Activated CD4-positive, alpha-beta T cell treated with anti-CD3 and anti-CD28 coated beads for 36 hours (primary cell): Measurements from ENCODE around the gene CAPZB. TPM values are rescaled to one million over a fixed set of nuclear protein-coding genes. Genes with fewer than 3 reads are reported as not detected.

Experiments
- ATAC-seq: fragments of 200-7000 bp; cut with Tn5 transposase; one replicate; pipeline ENCODE4 v1.10.0; 2021; ENCODE audit warnings: mild to moderate bottlenecking, moderate library complexity
- CTCF ChIA-PET: fragments of 350-600 bp; sonication (Branson Sonifier 250); formaldehyde crosslinking; loops from one replicate; lab custom pipeline; 2021; ENCODE audit warnings: antibody characterized with exemption; lab: Charles Lee
- POLR2A ChIA-PET: fragments of 350-600 bp; sonication (Branson Sonifier 250); formaldehyde crosslinking; loops from one replicate; lab custom pipeline; 2021; ENCODE audit warnings: antibody characterized with exemption, inconsistent platforms; lab: Charles Lee
- DNase-seq: peaks from one replicate; pipeline ENCODE4 v3.0.0-alpha.2; 2020
- H3K27ac Mint-ChIP-seq: one replicate; pipeline ENCODE4 v1.8.0; 2021; ENCODE audit warnings: mixed read lengths
- H3K27me3 Mint-ChIP-seq: one replicate; pipeline ENCODE4 v1.8.0; 2021; ENCODE audit warnings: mixed read lengths
- H3K36me3 Mint-ChIP-seq: one replicate; pipeline ENCODE4 v1.8.0; 2021; ENCODE audit warnings: low read depth, mixed read lengths
- H3K4me1 Mint-ChIP-seq: one replicate; pipeline ENCODE4 v1.8.0; 2021; ENCODE audit warnings: mixed read lengths
- H3K4me3 Mint-ChIP-seq: one replicate; pipeline ENCODE4 v1.8.0; 2021; ENCODE audit warnings: mild to moderate bottlenecking, moderate library complexity, mixed read lengths
- H3K9me3 Mint-ChIP-seq: one replicate; pipeline ENCODE4 v1.8.0; 2021; ENCODE audit warnings: low read depth, mixed read lengths
- intact Hi-C, 2 experiments: fragments of 100-400 bp; cut with DNase I in 1 of 2; cut with micrococcal nuclease in 1 of 2; formaldehyde crosslinking; loops; one replicate each; pipeline versions ENCODE4 v1.14.2 to v1.15.1; 2022 to 2024; cut with DNase I, micrococcal nuclease
- total RNA-seq, 2 experiments: library from RNA; stranded (reverse); gene quantifications; one replicate each; pipeline ENCODE4 v1.2.3, GENCODE V29; 2021

CAPZB gene
- total RNA-seq, 2 experiments from 2014 or later: 320 to 346 TPM

- intact Hi-C loops: loop anchor here in 1 of 2 experiments (5.0 kb wide), 1 partner anchor 237 kb away; no protein-coding TSS in a partner anchor
- CTCF ChIA-PET: interaction anchor here (0.7 to 1.9 kb wide), 5 partner anchors 29 to 781 kb away, joined by 3 to 4 read pairs (median 3); no protein-coding TSS in a partner anchor
- peaks cover 28% of the 10 kb centered on the region for H3K36me3 Mint-ChIP-seq
- no peak overlapping the region for H3K4me3 Mint-ChIP-seq
- no peaks in the 10 kb centered on the region for H3K9me3 Mint-ChIP-seq
- peaks cover 9% of the 10 kb centered on the region for H3K4me1 Mint-ChIP-seq
- no peak overlapping the region for H3K27ac Mint-ChIP-seq
- POLR2A ChIA-PET: no interaction called here
- no peak for DNase-seq
- no peak for ATAC-seq
- H3K27me3 Mint-ChIP-seq: no peaks in the 10 kb centered on the region
Measured at GRCh38 chr1:19345391-19345790, 139.9 kb downstream of the CAPZB start.

DNA sequence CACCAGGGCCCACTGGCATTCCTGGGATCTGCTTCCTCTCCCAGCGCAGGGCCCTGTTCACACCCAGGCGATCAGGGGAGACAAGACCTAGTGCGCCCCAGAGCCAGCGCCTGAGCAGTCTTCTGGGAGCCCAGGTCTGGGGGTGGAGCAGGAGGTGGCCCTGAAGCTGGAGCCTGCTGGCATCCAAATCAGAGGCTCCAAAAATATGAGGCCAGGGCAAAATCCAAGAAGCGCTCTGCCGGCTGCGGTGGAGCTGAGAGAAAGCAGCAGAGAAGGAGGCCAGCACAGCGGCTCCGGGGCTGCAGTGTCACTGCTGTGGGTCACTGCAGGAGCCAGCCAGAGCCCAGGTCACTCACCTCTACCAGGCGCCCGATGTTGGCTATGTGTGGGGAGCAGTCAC, 140.5 kb downstream of the CAPZB start:
- Mint-ChIP-seq H3K36me3 (peaks cover 24% of the 10 kb centered on the region), H3K4me3 (no peak overlapping the region), H3K4me1 (peaks cover 9% of the 10 kb centered on the region), H3K9me3 (no peaks in the 10 kb centered on the region), H3K27ac (peak overlapping the region; percentile 25), H3K27me3 (no peaks in the 10 kb centered on the region)
- no peak for ATAC-seq
- ChIA-PET CTCF (interaction anchor here (0.6 to 1.9 kb wide), 5 partner anchors 29 to 317 kb away, joined by 3 to 4 read pairs (median 3); no protein-coding TSS in a partner anchor), POLR2A (interaction anchor here (0.6 kb wide), 1 partner anchor 691 kb away, joined by 5 read pairs; no protein-coding TSS in a partner anchor)
- intact Hi-C loops: loop anchor here (1.0 to 5.0 kb wide), 3 partner anchors 237 to 307 kb away; no protein-coding TSS in a partner anchor
- DNase-seq: no peak

DNA sequence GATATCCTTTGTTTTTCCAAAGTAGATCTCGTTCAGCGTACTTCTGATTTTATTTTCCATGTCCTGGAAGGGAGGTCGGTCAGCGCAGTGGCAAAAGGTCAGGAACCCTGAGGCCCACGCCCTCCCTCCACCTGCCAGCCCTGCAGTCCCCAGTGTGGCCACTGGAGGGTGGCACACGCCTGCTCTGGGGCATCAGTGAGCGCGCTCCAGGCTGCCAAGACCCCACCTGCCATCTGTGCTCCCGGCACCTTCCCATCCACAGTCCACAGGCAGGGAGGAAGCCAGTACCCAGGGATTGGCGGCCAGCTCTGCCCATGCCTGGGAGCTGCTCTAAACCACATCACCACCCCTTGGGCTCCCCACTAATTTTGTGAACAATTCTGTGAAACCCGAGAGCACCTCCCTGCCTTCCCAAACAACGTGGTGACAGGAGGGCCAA, 140.9 kb downstream of the CAPZB start:
- Mint-ChIP-seq H3K4me1 (peaks cover 9% of the 10 kb centered on the region), H3K4me3 (no peak overlapping the region), H3K36me3 (peaks cover 27% of the 10 kb centered on the region), H3K9me3 (no peaks in the 10 kb centered on the region), H3K27ac (peak overlapping the region; percentile 25), H3K27me3 (no peaks in the 10 kb centered on the region)
- CTCF ChIA-PET: interaction anchor here (0.6 to 1.9 kb wide), 12 partner anchors 11 to 318 kb away, joined by 3 to 7 read pairs (median 3); a partner anchor contains a TSS
- POLR2A ChIA-PET: interaction anchor here (0.6 kb wide), 1 partner anchor 690 kb away, joined by 5 read pairs; no protein-coding TSS in a partner anchor
- ATAC-seq (peak; percentile 62), DNase-seq (peak; percentile 65)
- intact Hi-C loops: loop anchor here (1.0 to 5.0 kb wide), 2 partner anchors 238 to 308 kb away; no protein-coding TSS in a partner anchor

- intact Hi-C loops: loop anchor here (1.0 to 5.0 kb wide), 2 partner anchors 239 to 309 kb away; no protein-coding TSS in a partner anchor
- H3K27me3 Mint-ChIP-seq: no peaks in the 10 kb centered on the region
- H3K27ac Mint-ChIP-seq: no peak overlapping the region
- CTCF ChIA-PET: interaction anchor here (0.5 to 1.9 kb wide), 13 partner anchors 10 to 318 kb away, joined by 3 to 7 read pairs (median 3); a partner anchor contains a TSS
- no peak overlapping the region for H3K4me3 Mint-ChIP-seq
- H3K9me3 Mint-ChIP-seq: no peaks in the 10 kb centered on the region
- peaks cover 32% of the 10 kb centered on the region for H3K36me3 Mint-ChIP-seq
- POLR2A ChIA-PET: no interaction called here
- H3K4me1 Mint-ChIP-seq: peaks cover 9% of the 10 kb centered on the region
- ATAC-seq: no peak
- no peak for DNase-seq
Measured at GRCh38 chr1:19343617-19344350, 141.6 kb downstream of the CAPZB start.

DNA sequence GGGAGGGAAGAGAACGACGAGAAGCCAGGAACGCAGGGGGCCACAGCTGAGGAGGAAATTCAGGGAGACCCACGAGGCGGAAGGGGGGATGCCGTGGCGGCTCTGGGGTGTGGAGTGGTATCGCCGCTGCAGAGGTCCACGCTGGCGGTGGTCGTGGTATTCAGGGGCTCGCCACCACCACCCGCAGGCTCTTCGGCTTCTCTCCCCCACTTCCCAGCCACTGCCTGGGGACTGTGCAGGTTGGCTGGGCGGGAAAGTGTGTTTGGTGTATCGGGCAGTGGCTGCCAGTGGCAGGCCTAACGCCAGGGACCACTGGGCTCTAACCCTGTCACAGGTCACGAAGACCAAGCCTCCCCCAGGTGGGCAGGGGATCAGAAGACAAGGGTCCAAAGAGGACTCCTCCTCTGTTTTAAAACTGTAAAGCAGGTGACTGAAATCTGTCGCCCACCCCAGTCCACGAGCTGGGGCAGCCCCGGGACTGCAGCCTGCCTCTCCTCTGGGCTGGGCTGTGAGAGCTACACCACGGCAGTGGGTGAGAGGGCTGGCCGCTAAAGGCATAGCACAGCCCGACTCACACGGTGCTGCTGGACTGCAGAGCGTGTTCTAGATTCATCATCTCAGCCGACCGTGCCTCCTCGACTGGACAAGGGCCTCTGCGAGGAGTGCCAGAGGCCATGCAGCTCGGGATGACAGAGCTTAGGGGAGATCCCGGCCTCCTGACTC, 142.3 kb downstream of the CAPZB start:
- no peak overlapping the region for H3K4me3 Mint-ChIP-seq
- no peaks in the 10 kb centered on the region for H3K27me3 Mint-ChIP-seq
- intact Hi-C loops: loop anchor here in 1 of 2 experiments (5.0 kb wide), 1 partner anchor 309 kb away; no protein-coding TSS in a partner anchor
- H3K36me3 Mint-ChIP-seq: peaks cover 39% of the 10 kb centered on the region
- DNase-seq: no peak
- CTCF ChIA-PET: interaction anchor here (0.5 to 1.9 kb wide), 9 partner anchors 10 to 254 kb away, joined by 3 to 7 read pairs (median 4); a partner anchor contains a TSS
- peaks cover 11% of the 10 kb centered on the region for H3K4me1 Mint-ChIP-seq
- POLR2A ChIA-PET: no interaction called here
- ATAC-seq: no peak
- H3K27ac Mint-ChIP-seq: no peak overlapping the region
- no peaks in the 10 kb centered on the region for H3K9me3 Mint-ChIP-seq

- peaks cover 15% of the 10 kb centered on the region for H3K4me1 Mint-ChIP-seq
- DNase-seq: no peak
- no peaks in the 10 kb centered on the region for H3K27me3 Mint-ChIP-seq
- no peaks in the 10 kb centered on the region for H3K9me3 Mint-ChIP-seq
- no peak overlapping the region for H3K4me3 Mint-ChIP-seq
- intact Hi-C loops: loop anchor here in 1 of 2 experiments (5.0 kb wide), 1 partner anchor 310 kb away; no protein-coding TSS in a partner anchor
- no peak for ATAC-seq
- H3K27ac Mint-ChIP-seq: no peak overlapping the region
- H3K36me3 Mint-ChIP-seq: peaks cover 39% of the 10 kb centered on the region
- ChIA-PET CTCF (interaction anchor here (0.5 to 2.0 kb wide), 11 partner anchors 11 to 605 kb away, joined by 3 to 7 read pairs (median 4); no protein-coding TSS in a partner anchor), POLR2A (interaction anchor here (0.6 kb wide), 1 partner anchor 12 kb away, joined by 3 read pairs; no protein-coding TSS in a partner anchor)
Measured at GRCh38 chr1:19342062-19342750, 143.1 kb downstream of the CAPZB start.

- H3K4me3 Mint-ChIP-seq: no peak overlapping the region
- H3K27me3 Mint-ChIP-seq: no peaks in the 10 kb centered on the region
- ChIA-PET POLR2A (interaction anchor here (0.6 kb wide), 1 partner anchor 13 kb away, joined by 3 read pairs; no protein-coding TSS in a partner anchor), CTCF (interaction anchor here (0.5 to 2.0 kb wide), 14 partner anchors 10 to 606 kb away, joined by 3 to 7 read pairs (median 4); no protein-coding TSS in a partner anchor)
- no peak overlapping the region for H3K27ac Mint-ChIP-seq
- ATAC-seq (peak; percentile 76), DNase-seq (peak; percentile 89)
- intact Hi-C loops: loop anchor here (1.0 to 5.0 kb wide), 3 partner anchors 29 to 312 kb away; partner anchors contain the start of genes AKR7A2 (in 1 of the 2) and SLC66A1 (in 1 of the 2)
- H3K4me1 Mint-ChIP-seq: peaks cover 23% of the 10 kb centered on the region
- peaks cover 39% of the 10 kb centered on the region for H3K36me3 Mint-ChIP-seq
- H3K9me3 Mint-ChIP-seq: no peaks in the 10 kb centered on the region
Measured at GRCh38 chr1:19341201-19342061, 143.9 kb downstream of the CAPZB start.

GRCh38 chr1:19340387-19340937, 144.9 kb downstream of the CAPZB start:
- H3K27me3 Mint-ChIP-seq: no peaks in the 10 kb centered on the region
- CTCF ChIA-PET: interaction anchor here (1.3 to 2.0 kb wide), 2 partner anchors 13 to 320 kb away, joined by 5 to 7 read pairs; no protein-coding TSS in a partner anchor
- DNase-seq (no peak), ATAC-seq (no peak)
- peaks cover 37% of the 10 kb centered on the region for H3K36me3 Mint-ChIP-seq
- intact Hi-C loops: loop anchor here (2.0 to 5.0 kb wide), 2 partner anchors 28 to 312 kb away; partner anchors contain the start of genes AKR7A2 (in 1 of the 2) and SLC66A1 (in 1 of the 2)
- H3K4me3 Mint-ChIP-seq: no peak overlapping the region
- peaks cover 32% of the 10 kb centered on the region for H3K4me1 Mint-ChIP-seq
- no peak overlapping the region for H3K27ac Mint-ChIP-seq
- no peaks in the 10 kb centered on the region for H3K9me3 Mint-ChIP-seq
- POLR2A ChIA-PET: no interaction called here

DNA sequence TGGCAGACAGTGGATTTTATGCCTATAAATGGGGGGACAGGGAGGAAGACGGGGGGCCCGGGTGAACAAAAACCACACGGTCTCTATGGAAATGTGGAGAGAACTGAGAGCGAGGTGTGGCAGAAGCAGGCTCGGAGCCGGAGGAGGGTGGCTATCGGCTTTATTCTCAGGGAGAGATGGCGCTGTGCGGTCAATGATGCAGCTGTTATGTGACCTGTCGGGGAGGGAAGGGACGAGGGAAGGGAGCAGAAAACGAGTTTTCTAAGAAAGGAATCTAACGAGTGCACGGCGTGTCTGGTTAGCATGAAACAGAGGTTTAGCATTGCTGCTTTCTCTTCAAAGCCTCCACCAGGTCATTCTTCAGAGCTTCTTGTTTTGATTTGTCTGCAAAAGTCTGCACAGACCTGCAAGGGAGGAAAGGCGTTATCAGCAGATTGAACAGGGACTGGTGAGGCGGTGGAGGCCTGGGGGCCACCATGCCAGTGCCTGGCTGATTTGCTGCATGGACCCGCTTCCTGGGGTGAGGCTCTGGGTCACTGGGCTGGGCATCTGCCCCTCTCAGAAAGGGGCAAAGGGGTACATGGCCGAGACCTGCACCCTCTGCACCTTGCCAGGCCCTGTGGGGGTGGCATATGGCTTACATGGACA, 146.0 kb downstream of the CAPZB start:
- H3K27me3 Mint-ChIP-seq: no peaks in the 10 kb centered on the region
- no peak overlapping the region for H3K27ac Mint-ChIP-seq
- H3K9me3 Mint-ChIP-seq: no peaks in the 10 kb centered on the region
- H3K36me3 Mint-ChIP-seq: peaks cover 36% of the 10 kb centered on the region
- ATAC-seq (no peak), DNase-seq (no peak)
- intact Hi-C loops: loop anchor here in 1 of 2 experiments (5.0 kb wide), 1 partner anchor 258 kb away; a partner anchor contains a TSS
- ChIA-PET CTCF (interaction anchor here (0.5 to 1.1 kb wide), 2 partner anchors 24 to 479 kb away, joined by 3 read pairs; no protein-coding TSS in a partner anchor), POLR2A (no interaction called here)
- H3K4me1 Mint-ChIP-seq: peaks cover 34% of the 10 kb centered on the region
- H3K4me3 Mint-ChIP-seq: no peak overlapping the region
